ENCODE measurements around the gene RDH12. TPM values are rescaled to one million over a fixed set of nuclear protein-coding genes. Genes with fewer than 3 reads are reported as not detected.

The RDH12 gene
- total RNA-seq, 1 donor from 2014 or later, result not detected

- H3K4me3 ChIP-seq (ENCODE audit: low read depth, low read length), result no peak overlapping the region
- no peak for DNase-seq (ENCODE audit: low read depth)
- TF ChIP-seq CTCF (conservative IDR thresholded peaks at IDR 0.05; ENCODE audit: low read depth, low read length), result no peak
Observed at GRCh38 chr14:67734675-67735074, 33.0 kb downstream of the RDH12 start.

GRCh38 chr14:67735336-67736147 is 33.9 kb downstream of the RDH12 start:
- DNase-seq (ENCODE audit: low read depth), result no peak
- no peak for TF ChIP-seq CTCF (conservative IDR thresholded peaks at IDR 0.05; ENCODE audit: low read depth, low read length)
- no peak overlapping the region for H3K4me3 ChIP-seq (ENCODE audit: low read depth, low read length)

GRCh38 chr14:67736771-67737170 is 35.1 kb downstream of the RDH12 start:
- TF ChIP-seq CTCF (conservative IDR thresholded peaks at IDR 0.05; ENCODE audit: low read depth, low read length), result no peak

GRCh38 chr14:67738740-67739504 is 37.2 kb downstream of the RDH12 start:
- peak; percentile 84 for DNase-seq (ENCODE audit: low read depth)
- H3K4me3 ChIP-seq (ENCODE audit: low read depth, low read length), result peak overlapping the region; percentile 31
- no peak for TF ChIP-seq CTCF (conservative IDR thresholded peaks at IDR 0.05; ENCODE audit: low read depth, low read length)

More at GRCh38 chr14:67736771-67737170, 35.1 kb downstream of the RDH12 start:
- no peak overlapping the region for H3K4me3 ChIP-seq (ENCODE audit: low read depth, low read length)
- no peak for DNase-seq (ENCODE audit: low read depth)

GRCh38 chr14:67744046-67744445 is 42.4 kb downstream of the RDH12 start:
- TF ChIP-seq CTCF (conservative IDR thresholded peaks at IDR 0.05; ENCODE audit: low read depth, low read length), result no peak
- H3K4me3 ChIP-seq (ENCODE audit: low read depth, low read length), result no peak overlapping the region
- DNase-seq (ENCODE audit: low read depth), result no peak

GRCh38 chr14:67746927-67747326 is 45.2 kb downstream of the RDH12 start:
- no peak for DNase-seq (ENCODE audit: low read depth)

More at GRCh38 chr14:67746927-67747326, 45.2 kb downstream of the RDH12 start:
- H3K4me3 ChIP-seq (ENCODE audit: low read depth, low read length), result no peak overlapping the region
- no peak for TF ChIP-seq CTCF (conservative IDR thresholded peaks at IDR 0.05; ENCODE audit: low read depth, low read length)

Data from epithelial cell of proximal tubule (primary cell).